MM.1S (cell line): ENCODE measurements around the gene DNAJC24.

Experiments used
- EZH2 ChIP-seq: fragments of 300-600 bp; sonication (generic); optimal IDR thresholded peaks from 2 replicates; pipeline ENCODE3; 2017; ENCODE audit warnings: low read depth, mild to moderate bottlenecking, antibody characterized with exemption, low read length, mixed read lengths
- EZH2phosphoT487 ChIP-seq: fragments of 300-600 bp; sonication (generic); IDR thresholded peaks from 2 replicates; pipeline ENCODE4 v1.6.1; 2018; ENCODE audit warnings: antibody characterized with exemption, low read length
- TF ChIP-seq, protein P1 (sequence below): fragments of 300-600 bp; sonication (generic); IDR thresholded peaks from 2 replicates; pipeline ENCODE4 v1.5.1; 2016; ENCODE audit warnings: antibody characterized with exemption, low read length, mixed read lengths

DNA sequence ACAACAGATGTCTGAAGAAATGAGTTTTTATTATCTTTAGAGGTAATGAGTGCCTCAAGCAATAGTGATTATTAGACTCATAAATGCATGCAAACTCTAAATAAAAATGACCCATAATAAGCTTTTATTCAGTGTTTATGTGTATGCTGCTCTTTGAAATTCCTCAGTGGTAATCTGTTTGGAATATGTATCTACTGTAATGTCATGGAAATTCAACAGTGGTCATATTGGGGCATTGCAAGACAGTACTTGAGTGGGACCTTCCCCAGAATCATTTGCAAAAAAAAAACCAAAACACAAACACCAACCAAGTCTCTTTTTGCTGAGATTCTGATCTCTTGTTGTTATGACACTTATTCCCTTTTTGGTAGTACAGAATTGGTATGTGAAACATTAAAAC lies 35.0 kb downstream of the DNAJC24 start:
- TF ChIP-seq, protein P1, sequence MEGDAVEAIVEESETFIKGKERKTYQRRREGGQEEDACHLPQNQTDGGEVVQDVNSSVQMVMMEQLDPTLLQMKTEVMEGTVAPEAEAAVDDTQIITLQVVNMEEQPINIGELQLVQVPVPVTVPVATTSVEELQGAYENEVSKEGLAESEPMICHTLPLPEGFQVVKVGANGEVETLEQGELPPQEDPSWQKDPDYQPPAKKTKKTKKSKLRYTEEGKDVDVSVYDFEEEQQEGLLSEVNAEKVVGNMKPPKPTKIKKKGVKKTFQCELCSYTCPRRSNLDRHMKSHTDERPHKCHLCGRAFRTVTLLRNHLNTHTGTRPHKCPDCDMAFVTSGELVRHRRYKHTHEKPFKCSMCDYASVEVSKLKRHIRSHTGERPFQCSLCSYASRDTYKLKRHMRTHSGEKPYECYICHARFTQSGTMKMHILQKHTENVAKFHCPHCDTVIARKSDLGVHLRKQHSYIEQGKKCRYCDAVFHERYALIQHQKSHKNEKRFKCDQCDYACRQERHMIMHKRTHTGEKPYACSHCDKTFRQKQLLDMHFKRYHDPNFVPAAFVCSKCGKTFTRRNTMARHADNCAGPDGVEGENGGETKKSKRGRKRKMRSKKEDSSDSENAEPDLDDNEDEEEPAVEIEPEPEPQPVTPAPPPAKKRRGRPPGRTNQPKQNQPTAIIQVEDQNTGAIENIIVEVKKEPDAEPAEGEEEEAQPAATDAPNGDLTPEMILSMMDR = no peak
- TF ChIP-seq EZH2 (no peak), EZH2phosphoT487 (no peak)
